ENCODE results near the gene PLAU.

GRCh38 chr10:73932620-73933112 is 21.7 kb downstream of the PLAU start:
- TF ChIP-seq CTCF (IDR thresholded peaks at IDR 0.05) (no peak), POLR2A (IDR thresholded peaks at IDR 0.05) (no peak)

All from stomach (tissue), 4 donors.